HG02981 (cell line): ENCODE results near the gene CHRM3.
"Not testable (repeated sequence)": the region's sequence is repeated elsewhere in the genome, so short reads cannot be mapped to it uniquely, and the experiment has no call there.

Experiments
- ATAC-seq: cut with Tn5 transposase; IDR thresholded peaks from one replicate; pipeline ENCODE4 v1.9.1; 2021; ENCODE audit warnings: mild to moderate bottlenecking, moderate library complexity; ENCODE audit not compliant: unreplicated experiment

CHRM3 gene

DNA sequence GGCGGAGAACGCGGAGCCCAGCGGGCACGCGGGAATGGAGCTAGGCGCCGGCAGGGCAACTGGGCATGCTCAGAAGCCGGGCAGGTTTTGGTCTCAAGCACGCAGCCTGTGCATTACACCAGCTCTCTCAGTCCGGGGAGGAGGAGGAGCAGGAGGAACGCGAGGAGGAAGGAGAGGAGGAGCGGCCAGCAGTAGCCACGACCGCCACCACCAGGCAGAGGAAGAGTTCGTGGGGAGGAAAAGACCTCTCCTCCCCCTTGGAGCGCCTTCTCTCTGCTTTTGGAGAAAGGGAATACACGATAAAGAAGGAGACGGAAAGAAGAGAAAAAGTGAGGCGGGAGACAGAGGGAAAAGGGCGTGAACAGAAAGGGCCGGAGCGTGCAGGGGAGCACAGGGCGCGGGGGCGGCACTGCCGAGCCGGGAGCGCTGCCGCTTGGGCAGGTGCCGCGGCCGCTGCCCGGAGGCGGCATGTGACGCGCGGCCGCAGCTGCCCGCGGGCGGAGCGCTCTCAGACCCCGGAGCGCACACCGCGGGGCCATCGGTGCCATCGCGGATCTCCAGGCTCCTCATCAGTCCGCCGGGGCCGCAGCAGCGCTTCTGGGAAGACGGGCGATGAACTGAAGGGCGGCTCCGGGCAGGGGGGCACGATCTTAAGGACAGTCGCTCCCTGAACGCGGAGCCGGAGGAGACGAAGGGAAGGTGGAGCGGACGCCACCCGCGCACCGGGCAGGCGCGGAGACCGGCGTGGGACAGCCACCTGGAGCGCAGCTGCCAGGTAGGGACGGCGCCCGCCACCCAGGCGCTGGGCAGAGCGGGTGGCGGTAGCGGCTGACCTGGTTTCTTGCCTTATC, at the start of gene CHRM3:
Gene CHRM3 (plus strand): TSS at position 116 of the 851 bp plus-strand sequence. CDS start 520,884 bp downstream, outside the sequence.
- ATAC-seq, result no peak

DNA sequence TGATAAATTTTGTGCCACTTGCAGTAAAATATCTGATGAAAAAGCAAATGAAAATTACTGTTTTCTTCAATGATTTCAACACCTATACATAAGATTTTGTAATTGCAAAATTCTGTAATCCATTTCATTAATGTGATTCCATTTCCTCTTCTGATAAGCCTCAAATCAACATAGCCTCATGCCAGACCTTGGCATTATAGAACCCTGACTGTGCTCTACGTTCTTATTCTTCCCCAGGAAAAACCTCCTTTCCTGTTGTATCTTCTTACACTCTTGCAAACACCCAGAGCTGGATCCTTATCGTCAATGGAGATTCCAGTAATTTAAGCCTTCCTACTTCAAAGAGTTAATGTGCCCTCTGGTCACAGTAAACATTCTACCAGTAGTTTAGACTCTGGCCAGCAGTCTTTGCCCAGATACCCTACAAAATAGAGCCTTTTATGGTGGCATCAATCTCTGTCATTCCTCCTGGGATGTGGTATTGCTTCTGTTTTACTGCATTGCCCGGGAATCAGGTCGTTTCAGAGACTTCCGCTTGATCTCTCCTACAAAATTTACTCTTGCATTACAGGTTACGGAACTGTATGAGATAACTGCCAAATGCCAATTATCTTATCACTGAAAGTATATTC, 48.5 kb upstream of the CHRM3 start:
- no peak for ATAC-seq

DNA sequence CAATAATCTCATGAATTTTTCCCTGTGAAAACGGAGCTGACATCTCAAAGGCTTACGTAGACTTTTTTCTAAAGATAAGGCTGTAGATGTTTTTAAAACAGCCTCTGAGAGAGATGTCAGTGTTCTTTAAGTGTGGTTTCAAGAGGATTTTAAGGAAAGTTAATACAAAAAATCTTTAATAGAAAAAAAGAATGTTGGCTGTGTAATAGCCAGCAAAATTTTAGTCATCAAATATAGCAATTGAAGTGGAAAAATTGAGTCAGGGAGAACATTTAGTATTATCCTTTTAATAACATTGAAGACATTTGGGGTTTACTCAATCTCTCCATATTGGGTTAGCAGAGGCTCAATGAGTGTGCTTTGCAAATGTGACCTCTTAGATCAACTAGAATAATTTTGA, 38.6 kb upstream of the CHRM3 start:
- ATAC-seq, result no peak

DNA sequence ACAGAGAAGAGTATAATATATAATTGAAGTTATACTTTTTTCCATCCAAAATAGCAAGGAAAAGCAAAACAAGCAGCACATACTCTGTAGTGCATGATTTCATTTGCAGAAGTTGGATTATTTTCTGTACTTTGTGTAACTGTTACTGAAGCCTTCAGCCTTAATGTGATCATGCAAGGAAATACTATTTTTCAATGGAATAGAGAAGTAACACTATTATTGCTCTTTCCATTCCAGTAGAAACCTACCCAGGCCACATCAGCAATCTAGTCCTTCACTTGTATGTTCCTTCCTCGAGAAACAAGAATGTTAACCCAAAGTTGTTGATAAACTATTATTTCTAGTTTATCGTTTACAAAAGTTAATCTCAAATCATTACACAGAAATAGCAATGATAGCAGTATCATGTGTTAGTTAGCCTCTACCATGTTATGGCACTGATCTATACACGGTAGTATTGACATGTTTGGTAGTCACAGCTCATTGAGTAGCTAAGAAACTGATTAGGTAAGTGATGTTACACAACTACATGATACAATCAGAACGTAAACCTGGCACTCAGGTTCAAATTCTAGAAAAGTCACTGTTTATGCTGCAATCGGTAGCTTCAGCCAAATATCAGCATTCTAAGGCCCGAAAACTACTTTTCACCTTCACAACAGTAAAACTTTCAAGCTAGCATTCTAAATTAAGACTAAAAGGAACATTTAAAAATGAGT, 37.6 kb upstream of the CHRM3 start:
- no peak for ATAC-seq

DNA sequence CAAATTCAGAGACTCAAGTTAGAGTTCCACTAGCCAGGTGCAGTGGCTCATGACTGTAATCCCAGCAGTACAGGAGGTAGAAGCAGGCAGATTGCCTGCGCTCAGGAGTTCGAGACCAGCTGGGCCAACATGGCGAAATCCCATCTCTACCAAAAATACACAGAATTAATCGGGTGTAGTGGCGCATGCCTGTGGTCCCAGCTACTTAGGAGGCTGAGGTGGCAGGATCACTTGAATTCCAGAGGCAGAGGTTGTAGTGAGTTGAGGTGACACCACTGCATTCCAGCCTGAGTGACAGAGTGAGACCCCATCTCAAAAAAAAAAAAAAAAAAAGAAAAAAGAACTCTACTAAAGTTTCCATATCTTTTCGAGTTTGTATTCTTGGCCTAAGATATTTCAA, 36.7 kb upstream of the CHRM3 start:
- ATAC-seq, result no peak

DNA sequence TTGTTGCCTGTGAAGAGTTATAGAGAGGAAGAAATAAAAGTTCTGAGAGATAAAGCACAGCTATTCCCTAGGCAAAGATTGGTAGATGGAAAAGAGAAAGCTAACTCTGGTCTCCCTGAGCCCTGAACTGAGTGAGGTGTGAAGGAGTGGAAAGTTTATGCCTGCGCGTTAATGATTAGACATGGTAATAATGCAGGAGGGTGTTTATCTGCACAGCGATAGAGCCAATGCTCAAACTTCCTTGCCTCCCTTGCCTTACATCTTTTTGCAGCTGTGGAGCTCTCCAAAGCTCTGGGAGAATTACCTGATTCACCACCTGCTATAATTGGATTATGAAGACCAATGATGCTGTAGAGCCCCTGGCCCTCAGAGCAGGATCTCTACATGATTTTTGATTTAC, 32.8 kb upstream of the CHRM3 start:
- ATAC-seq, result no peak

DNA sequence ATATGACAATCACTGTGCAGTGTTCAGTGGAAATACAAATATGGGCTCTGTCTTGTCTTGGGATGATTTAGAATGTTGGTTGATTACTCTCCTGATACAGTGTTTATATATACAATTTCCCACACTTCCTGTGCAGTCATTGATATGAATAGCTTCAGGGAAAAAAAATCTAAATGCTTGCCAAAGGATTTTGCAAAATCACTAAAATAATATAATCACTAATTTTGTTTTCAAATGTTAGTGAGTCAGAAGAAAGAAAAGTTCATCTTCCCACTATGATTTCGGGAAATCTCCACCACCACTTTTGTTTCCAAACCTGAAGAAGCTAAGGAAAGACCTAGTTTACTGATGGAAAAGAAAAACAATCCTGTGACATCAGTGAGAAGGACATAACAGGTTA, 32.1 kb upstream of the CHRM3 start:
- ATAC-seq, result no peak

DNA sequence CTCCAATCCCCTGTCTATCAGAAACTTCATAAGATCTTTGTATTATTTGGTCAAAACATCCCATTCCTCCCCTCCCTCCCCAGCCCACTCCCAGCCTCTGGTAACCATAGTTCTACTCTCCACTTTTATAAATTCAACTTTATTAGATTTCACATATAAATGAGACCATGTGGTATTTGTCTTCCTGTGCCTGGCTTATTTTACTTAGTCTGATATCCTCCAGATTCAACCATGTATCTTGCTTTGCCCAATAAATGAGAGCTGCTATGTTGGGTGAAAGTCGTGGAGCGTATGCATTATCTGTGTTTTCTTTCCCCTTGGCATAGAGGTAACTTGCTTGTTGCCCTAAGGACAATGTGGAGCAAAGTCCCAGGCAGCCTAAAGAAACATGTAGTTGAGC, 28.5 kb upstream of the CHRM3 start:
- ATAC-seq, result no peak

DNA sequence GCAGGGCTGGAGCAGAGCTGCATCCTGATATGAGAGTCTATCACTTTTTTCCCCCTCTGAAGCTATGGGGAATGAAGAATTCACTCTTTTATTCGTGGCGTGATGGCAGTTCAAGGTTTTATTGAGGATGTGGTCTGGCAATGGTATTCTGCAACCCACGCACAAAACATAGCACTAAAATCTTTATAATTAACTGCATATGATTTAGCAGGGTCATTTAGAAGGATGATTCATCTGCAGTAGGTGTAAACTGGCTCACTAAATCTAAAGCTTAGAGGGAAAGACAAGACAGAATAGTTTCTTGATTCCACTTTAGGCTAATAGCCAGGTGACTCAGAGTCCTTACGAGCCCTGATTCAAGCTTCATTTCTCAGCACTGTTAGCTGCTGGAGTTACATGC, 25.0 kb upstream of the CHRM3 start:
- no peak for ATAC-seq

DNA sequence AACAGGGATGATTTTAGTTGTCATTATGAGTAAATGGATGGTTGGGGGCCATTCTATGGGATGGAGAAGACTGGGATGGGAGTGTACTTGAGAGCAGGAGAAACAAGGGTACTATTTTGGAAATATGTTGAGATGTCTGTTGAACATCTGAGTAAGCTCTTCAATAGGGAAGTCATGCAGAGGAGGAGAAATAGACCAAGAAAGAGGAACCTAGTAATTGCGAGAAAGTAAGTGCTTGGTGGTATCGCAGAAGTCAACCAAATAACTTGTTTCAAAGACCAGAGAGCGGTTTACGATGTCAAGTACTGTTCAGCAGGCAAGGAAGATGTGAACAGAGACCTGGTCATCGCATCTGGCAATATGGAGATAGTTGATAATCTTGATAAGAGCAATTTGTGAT, 22.4 kb upstream of the CHRM3 start:
- no peak for ATAC-seq

DNA sequence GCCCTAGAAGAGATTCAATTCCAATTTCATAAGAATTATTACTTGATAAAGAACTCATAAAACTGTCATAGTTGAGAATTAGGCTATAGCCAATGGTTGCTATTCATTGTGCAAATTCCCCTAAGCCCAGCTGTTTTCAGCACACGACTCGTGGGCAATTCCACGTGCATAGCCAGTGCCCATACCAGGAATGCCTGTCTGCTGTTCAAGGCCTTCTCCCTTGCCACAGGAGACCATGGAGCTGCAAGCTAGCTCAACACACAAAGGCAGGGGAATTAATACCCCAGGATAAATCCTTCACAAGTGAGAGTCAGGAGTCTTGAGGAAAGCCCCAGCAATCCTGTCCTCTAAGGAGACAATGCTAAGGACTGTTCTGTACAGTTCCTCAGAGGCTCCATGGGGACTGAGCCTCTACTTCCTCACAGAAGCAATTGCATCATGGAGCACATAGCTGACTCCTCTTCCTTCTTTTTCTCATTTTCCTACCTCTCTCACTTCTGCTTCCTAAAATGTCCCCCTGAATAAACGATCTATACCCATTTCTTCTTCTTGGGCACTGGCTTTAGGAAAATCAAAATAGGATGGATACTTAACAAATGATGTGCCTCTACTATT, 19.1 kb upstream of the CHRM3 start:
- no peak for ATAC-seq

DNA sequence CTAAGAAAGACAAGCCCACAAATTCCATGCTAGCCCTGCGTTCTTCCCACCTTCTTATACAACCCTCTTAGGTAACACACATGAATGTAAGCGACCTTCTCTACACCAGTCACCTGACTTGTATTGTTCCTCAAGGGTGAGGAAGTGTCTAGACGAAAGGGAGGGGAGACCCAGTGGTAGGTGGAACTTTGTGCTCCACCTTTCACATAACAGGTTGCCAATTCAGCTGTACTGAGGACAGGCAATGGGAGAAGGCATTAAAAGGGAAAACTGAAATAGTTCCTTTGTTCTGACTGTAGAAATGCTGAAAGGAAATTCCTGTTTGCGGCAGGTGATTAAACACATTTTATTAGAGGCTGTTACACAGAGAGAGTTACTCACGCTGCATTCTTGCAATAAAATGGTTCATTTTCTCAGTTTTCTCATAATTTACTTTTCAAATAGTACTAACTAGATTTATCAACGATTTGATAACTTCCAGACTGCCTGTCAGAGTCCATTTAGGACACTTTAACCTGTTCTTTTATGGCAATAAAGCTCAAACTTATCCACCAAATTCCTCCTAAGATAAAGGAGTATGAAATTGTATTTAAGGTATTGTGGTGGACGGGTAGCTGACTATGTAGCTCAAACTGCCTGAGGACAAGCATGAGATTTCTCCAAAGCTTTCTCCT, 17.8 kb upstream of the CHRM3 start:
- ATAC-seq, result no peak

DNA sequence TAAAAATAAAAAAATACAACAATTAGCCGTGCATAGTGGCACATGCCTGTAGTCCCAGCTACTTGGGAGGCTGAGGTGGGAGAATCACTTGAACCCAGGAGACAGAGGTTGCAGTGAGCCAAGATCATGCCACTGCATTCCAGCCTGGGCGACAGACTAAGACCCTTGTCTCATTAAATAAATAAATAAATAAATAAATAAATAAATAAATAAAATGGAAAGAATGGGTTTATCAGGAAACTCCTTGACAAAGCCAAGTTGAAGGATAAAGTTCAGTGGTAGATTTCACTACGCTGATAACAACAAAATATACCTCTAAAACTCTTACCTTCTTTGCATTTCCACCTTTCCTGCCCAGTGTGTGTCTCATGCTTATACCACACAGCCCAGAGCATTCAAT, 15.5 kb upstream of the CHRM3 start:
- ATAC-seq, result not testable (repeated sequence)

DNA sequence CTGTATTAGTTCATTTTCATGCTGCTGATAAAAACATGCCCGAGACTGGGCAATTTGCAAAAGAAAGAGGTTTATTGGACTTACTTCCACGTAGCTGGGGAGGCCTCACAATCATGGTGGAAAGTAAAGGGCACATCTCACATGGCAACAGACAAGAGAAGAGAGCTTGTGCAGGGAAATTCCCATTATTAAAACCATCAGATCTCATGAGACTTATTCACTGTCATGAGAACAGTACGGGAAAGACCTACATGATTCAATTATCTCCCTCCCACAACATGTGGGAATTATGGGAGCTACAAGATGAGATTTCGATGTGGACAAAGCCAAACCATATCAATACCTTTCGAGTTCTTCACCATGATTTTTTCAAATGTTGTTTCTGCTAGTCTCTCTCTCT, 3.7 kb upstream of the CHRM3 start:
- no peak for ATAC-seq

DNA sequence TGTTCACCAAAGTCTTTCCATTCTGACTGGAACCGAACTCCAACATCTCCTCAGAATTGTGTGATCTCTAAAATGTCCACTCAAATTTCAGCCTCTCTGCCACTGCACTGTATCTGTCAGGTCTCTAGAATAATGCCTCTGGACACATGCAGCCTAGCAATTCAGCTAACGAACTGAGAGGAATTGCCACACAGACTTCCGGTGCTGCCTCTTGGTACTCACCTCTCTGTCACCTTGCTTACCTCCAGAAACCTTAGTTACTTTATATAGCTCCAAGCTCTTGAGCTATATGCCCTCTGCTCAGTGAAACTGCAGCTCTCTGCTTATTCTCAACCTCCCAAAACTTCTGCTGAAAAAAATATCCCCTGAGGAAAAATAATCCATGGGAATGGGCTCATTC, 2.7 kb upstream of the CHRM3 start:
- ATAC-seq, result no peak

DNA sequence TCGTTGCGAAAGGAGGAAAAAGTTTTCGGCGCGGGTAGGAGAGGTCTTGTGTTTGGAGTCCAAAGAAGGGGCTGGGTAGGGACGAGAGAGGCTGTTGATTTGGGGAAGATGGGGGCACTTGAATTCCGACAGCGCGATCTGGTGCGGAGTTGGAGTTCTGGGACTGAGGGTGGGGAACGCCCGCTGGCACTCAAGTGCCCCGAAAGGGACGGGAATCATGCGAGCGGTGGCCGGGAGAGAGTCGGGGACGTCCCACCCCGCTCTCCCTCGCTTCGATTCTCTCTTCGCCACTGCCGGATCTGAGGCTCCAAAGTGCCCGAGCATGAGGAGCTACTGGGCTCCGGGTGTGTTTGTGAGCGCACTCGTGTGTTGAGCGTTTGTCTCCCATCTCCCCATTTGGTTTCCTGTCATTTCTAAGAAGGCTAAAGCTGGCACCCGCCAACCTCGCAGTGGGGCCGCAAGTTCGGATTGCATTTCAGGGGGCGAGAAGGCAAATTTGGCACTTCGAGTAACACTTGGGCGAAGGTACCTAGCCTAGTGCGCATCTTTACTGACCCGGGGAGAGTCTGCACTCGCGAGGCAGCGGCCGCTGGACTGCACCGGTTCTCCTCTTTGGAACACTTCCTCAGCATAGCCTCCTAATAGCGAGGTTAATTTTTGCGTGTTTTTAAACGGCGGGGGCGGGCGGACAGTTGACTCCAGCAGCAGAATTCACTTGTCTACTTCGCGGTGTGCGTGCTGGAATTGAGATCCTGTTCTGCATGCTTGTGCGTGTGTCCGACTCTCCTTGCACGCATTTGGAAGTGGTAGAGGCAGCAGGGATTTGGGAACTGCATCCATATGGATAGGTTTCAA, 1.2 kb downstream of the CHRM3 start:
- no peak for ATAC-seq

DNA sequence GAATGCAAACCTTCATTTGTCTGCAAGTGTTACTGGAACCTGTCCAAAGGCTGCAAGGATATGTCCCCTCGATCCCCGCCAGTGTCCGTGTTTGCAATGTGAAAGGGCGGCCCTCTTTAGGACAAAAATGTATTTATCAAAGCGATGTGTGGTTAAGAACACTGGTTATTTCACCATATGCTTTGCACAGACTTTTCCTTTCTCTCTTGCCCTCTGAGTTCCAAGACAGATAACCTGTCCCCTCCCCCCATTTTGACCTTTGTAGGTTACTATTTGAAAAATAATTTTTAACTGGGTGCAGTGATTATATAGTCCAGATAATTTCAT, 1.8 kb downstream of the CHRM3 start:
- ATAC-seq, result no peak

DNA sequence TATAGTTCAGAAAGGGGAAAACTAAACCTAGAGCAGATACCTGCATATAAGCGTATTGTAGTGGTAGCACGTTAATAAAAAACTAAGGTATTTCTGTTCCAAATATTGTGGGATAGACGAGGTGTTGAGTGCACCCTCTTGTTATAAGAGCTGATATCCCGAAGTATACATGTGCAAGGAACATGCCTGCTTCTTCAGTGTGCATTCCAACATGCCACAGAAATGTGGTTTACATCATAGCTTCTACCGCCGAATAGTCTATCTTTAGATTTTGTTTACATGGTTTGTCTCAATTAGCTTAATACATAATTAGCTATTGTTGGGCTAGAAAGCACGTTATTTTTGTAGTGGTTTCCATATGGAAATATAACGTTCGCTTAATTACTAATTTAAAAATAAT, 2.2 kb downstream of the CHRM3 start:
- no peak for ATAC-seq

DNA sequence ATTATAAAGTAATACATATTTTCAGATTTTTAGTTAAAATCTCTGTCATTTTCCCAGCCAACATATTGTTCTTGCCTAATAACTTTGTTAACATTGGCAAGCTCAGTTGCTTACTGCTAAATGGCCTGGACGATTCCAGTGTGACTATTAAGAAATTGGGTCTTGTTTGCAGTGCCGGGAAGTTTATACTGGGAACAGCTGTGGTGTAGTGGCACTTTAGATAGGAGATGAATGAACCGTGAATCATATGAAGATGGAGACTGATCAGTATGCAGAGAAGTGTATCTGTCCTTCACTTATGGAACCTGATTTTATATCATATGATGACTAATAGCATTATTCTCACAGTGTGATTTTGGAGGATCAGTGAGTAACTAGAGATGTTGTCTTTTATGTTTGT, 3.3 kb downstream of the CHRM3 start:
- ATAC-seq, result no peak

DNA sequence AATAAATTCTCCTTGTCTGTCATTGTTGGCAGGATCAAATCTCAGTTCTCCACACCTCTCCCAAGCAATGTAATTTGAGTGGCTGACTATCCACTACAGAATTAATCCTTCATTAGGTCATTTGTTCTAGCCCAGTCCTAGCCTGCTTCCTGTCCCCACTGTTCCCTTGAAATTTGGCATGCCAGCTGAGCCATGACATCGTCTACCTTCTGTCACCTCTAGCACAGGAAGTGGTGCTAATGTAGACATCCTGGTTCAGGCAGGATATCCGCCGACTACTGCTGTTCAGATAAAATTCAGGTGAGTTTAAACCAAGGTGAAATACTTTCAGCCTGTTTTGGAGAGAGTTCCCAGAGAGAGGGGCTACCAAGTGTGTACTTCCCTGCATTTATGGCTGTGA, 5.9 kb downstream of the CHRM3 start:
- ATAC-seq, result no peak
